Astrocyte (in vitro differentiated cells and primary cell): ENCODE data around the gene PATJ. TPM values are rescaled to one million over a fixed set of nuclear protein-coding genes. Genes with fewer than 3 reads are reported as not detected.
A peak's percentile ranks its signal among the peaks of the same experiment; 100 is the strongest.
"Not testable (repeated sequence)": the region's sequence is repeated elsewhere in the genome, so short reads cannot be mapped to it uniquely, and the experiment has no call there.

ENCODE experiments used
- DNase-seq: peaks from one replicate; pipeline ENCODE4 v3.0.0-alpha.2; 2010; ENCODE audit warnings: low read depth
- FAIRE-seq: peaks from 2 replicates; lab custom pipeline; 2011; peaks lifted over from hg19 to GRCh38; lab: Jason Lieb, UNC
- H2AFZ ChIP-seq: 2 replicates; pipeline ENCODE4 v1.6.0; 2012; ENCODE audit warnings: low read depth, low read length, inconsistent platforms
- H3K27ac ChIP-seq: 2 replicates; pipeline ENCODE4 v1.5.1; 2011; ENCODE audit warnings: low read depth, low read length, inconsistent platforms
- H3K27me3 ChIP-seq: 2 replicates; pipeline ENCODE4 v1.6.0; 2011; ENCODE audit warnings: low read length, inconsistent platforms; ENCODE audit not compliant: insufficient read depth
- H3K36me3 ChIP-seq: 2 replicates; pipeline ENCODE4 v1.5.1; 2011; ENCODE audit warnings: low read length, inconsistent platforms; ENCODE audit not compliant: insufficient read depth
- H3K4me1 ChIP-seq: 2 replicates; pipeline ENCODE4 v1.5.1; 2011; ENCODE audit warnings: low read length, inconsistent platforms; ENCODE audit not compliant: insufficient read depth
- H3K4me2 ChIP-seq: 2 replicates; pipeline ENCODE4 v1.6.0; 2012; ENCODE audit warnings: low read length, inconsistent platforms
- H3K4me3 ChIP-seq: 2 replicates; pipeline ENCODE4 v1.5.1; 2011; ENCODE audit warnings: low read depth, mild to moderate bottlenecking, low read length, inconsistent platforms; ENCODE audit not compliant: insufficient read depth
- H3K79me2 ChIP-seq: 2 replicates; pipeline ENCODE4 v1.6.0; 2012; ENCODE audit warnings: mild to moderate bottlenecking, low read length, inconsistent platforms; ENCODE audit not compliant: insufficient read depth
- H3K9ac ChIP-seq: 2 replicates; pipeline ENCODE4 v1.6.0; 2012; ENCODE audit warnings: mild to moderate bottlenecking, low read length, inconsistent platforms
- H3K9me3 ChIP-seq: 2 replicates; pipeline ENCODE4 v1.5.1; 2012; ENCODE audit warnings: low read depth, mild to moderate bottlenecking, low read length, inconsistent platforms; ENCODE audit not compliant: insufficient read depth
- H4K20me1 ChIP-seq: 2 replicates; pipeline ENCODE4 v1.6.0; 2012; ENCODE audit warnings: low read length, inconsistent platforms; ENCODE audit not compliant: insufficient read depth
- H3K27ac Mint-ChIP-seq: one replicate; pipeline ENCODE4 v1.8.0; 2021; ENCODE audit warnings: mild to moderate bottlenecking, mixed read lengths; ENCODE audit not compliant: unreplicated experiment
- H3K27me3 Mint-ChIP-seq: one replicate; pipeline ENCODE4 v1.8.0; 2021; ENCODE audit warnings: low read depth, mixed read lengths; ENCODE audit not compliant: unreplicated experiment
- H3K36me3 Mint-ChIP-seq: one replicate; pipeline ENCODE4 v1.8.0; 2021; ENCODE audit warnings: low read depth, mixed read lengths; ENCODE audit not compliant: unreplicated experiment
- H3K4me1 Mint-ChIP-seq: one replicate; pipeline ENCODE4 v1.8.0; 2021; ENCODE audit warnings: low read depth, mixed read lengths; ENCODE audit not compliant: unreplicated experiment
- H3K4me3 Mint-ChIP-seq: one replicate; pipeline ENCODE4 v1.8.0; 2021; ENCODE audit warnings: mild to moderate bottlenecking, moderate library complexity, mixed read lengths; ENCODE audit not compliant: unreplicated experiment
- H3K9me3 Mint-ChIP-seq: one replicate; pipeline ENCODE4 v1.8.0; 2021; ENCODE audit warnings: mild to moderate bottlenecking, mixed read lengths; ENCODE audit not compliant: unreplicated experiment
- EZH2 ChIP-seq: IDR thresholded peaks from 2 replicates; pipeline ENCODE4 v1.6.1; 2012; ENCODE audit warnings: mild to moderate bottlenecking, low read length, inconsistent platforms; ENCODE audit not compliant: insufficient read depth
- total RNA-seq: library from RNA; stranded (reverse); gene quantifications from 2 replicates; pipeline ENCODE4 v1.2.1, GENCODE V29; 2021
- TF ChIP-seq, protein P1 (sequence below): IDR thresholded peaks from 2 replicates; pipeline ENCODE4 v1.5.1; 2011; ENCODE audit warnings: low read depth, mild to moderate bottlenecking, inconsistent platforms, low read length, moderate library complexity; ENCODE audit not compliant: insufficient read depth

PATJ gene
- total RNA-seq, 1 donor from 2014 or later, result 11.0 TPM

DNA sequence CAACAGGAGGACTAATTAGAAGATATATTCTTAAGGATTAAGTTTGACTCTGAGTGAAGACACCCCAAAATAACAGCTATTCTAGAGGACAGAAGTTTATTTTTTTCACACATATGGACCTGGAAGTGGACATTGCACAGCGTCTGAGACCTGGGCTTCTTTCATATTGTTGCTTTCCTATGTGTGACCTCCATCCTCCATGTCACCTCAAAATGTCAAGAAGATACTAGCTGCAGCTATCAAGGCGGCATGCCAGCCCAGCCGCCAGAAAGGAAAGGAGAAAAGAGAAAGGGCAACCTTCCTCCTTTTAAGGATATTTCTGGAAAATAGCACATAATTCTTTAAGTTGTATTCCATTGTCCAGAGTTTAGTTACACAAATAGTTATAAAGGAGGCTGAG is 220.4 kb downstream of the PATJ start:
- no peaks in the 10 kb centered on the region for H3K27me3 Mint-ChIP-seq
- H4K20me1 ChIP-seq, result no peaks in the 10 kb centered on the region
- no peak overlapping the region for H3K27ac ChIP-seq
- H3K27ac Mint-ChIP-seq, result no peak overlapping the region
- FAIRE-seq (no peak), DNase-seq (no peak)
- TF ChIP-seq EZH2, result no peak
- TF ChIP-seq, protein P1, sequence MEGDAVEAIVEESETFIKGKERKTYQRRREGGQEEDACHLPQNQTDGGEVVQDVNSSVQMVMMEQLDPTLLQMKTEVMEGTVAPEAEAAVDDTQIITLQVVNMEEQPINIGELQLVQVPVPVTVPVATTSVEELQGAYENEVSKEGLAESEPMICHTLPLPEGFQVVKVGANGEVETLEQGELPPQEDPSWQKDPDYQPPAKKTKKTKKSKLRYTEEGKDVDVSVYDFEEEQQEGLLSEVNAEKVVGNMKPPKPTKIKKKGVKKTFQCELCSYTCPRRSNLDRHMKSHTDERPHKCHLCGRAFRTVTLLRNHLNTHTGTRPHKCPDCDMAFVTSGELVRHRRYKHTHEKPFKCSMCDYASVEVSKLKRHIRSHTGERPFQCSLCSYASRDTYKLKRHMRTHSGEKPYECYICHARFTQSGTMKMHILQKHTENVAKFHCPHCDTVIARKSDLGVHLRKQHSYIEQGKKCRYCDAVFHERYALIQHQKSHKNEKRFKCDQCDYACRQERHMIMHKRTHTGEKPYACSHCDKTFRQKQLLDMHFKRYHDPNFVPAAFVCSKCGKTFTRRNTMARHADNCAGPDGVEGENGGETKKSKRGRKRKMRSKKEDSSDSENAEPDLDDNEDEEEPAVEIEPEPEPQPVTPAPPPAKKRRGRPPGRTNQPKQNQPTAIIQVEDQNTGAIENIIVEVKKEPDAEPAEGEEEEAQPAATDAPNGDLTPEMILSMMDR, result no peak
- H3K4me1 Mint-ChIP-seq, result peaks cover 4% of the 10 kb centered on the region
- H3K9me3 ChIP-seq, result no peaks in the 10 kb centered on the region
- no peak overlapping the region for H3K4me3 ChIP-seq
- no peak overlapping the region for H3K4me3 Mint-ChIP-seq
- H3K4me1 ChIP-seq, result no peaks in the 10 kb centered on the region
- no peak overlapping the region for H2AFZ ChIP-seq
- no peaks in the 10 kb centered on the region for H3K36me3 Mint-ChIP-seq
- H3K4me2 ChIP-seq, result no peak overlapping the region
- no peaks in the 10 kb centered on the region for H3K9me3 Mint-ChIP-seq
- H3K79me2 ChIP-seq, result no peaks in the 10 kb centered on the region
- H3K9ac ChIP-seq, result no peak overlapping the region
- no peaks in the 10 kb centered on the region for H3K36me3 ChIP-seq
- H3K27me3 ChIP-seq, result no peaks in the 10 kb centered on the region

- not testable (repeated sequence) for H3K27me3 Mint-ChIP-seq, H3K4me3 Mint-ChIP-seq, H3K27ac ChIP-seq, H3K79me2 ChIP-seq, H4K20me1 ChIP-seq, H3K9me3 ChIP-seq, H2AFZ ChIP-seq, H3K36me3 ChIP-seq, H3K9me3 Mint-ChIP-seq, H3K4me2 ChIP-seq, FAIRE-seq, H3K36me3 Mint-ChIP-seq, H3K4me1 ChIP-seq, H3K27ac Mint-ChIP-seq, H3K4me3 ChIP-seq, H3K4me1 Mint-ChIP-seq, DNase-seq, H3K27me3 ChIP-seq, H3K9ac ChIP-seq
Measured at GRCh38 chr1:61966450-61967225, 224.4 kb downstream of the PATJ start.

- H3K9me3 Mint-ChIP-seq, result no peaks in the 10 kb centered on the region
- no peaks in the 10 kb centered on the region for H3K27me3 Mint-ChIP-seq
- TF ChIP-seq EZH2, result no peak
- TF ChIP-seq, protein P1, result no peak
- no peak for FAIRE-seq
- Histone ChIP-seq H2AFZ (no peak overlapping the region), H3K27ac (no peak overlapping the region), H3K4me1 (no peaks in the 10 kb centered on the region), H3K9ac (peak overlapping the region; percentile 10), H3K79me2 (no peaks in the 10 kb centered on the region), H4K20me1 (no peaks in the 10 kb centered on the region), H3K4me2 (peak overlapping the region; percentile 51), H3K4me3 (no peak overlapping the region), H3K36me3 (no peaks in the 10 kb centered on the region), H3K9me3 (no peaks in the 10 kb centered on the region), H3K27me3 (no peaks in the 10 kb centered on the region)
- peak overlapping the region; percentile 56 for H3K27ac Mint-ChIP-seq
- no peaks in the 10 kb centered on the region for H3K36me3 Mint-ChIP-seq
- no peak overlapping the region for H3K4me3 Mint-ChIP-seq
- no peak for DNase-seq
- peaks cover 8% of the 10 kb centered on the region for H3K4me1 Mint-ChIP-seq
Measured at GRCh38 chr1:61967750-61968149, 225.5 kb downstream of the PATJ start.
